ENCODE data around the gene IL31RA.

IL31RA gene

DNA sequence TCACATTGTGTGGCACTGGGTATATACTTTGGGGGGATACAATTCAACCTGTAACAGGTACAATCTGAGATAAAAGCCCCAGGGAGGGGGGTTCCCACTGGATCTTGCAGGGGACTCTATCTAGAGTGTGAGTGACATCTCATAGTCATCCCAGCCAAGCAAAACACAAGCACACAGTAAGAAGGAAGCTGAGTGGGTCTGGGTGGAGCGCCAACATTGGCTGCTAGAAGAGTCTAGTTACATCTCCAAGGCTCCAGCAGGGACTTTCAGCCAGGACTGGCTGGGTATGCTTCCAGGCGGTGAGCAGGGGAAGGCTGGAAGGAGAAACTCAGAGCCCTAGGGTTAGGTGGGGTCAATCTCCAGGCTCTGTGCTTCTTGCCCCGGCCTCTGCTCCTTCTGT lies 53.0 kb downstream of the IL31RA start:
- DNase-seq, result no peak

DNA sequence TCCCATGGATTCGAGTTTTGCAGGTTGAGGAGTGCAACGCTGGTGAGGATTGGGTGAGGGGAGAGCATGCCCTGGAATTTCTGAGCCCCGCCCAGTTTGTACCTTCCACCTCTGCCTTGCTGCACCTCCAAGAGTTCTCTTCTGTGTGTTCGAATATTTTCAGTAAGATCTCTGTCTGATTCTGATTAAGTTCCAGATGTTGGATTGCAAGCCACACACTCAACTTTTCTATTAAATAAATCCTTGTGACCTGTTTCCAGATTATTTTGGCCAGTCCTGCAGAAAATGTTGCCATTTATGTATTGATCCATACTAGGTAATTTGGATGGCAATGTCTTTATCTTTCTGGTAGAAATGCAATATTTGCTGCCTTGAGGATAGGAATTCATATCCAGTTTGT lies 54.1 kb downstream of the IL31RA start:
- no peak for DNase-seq

DNA sequence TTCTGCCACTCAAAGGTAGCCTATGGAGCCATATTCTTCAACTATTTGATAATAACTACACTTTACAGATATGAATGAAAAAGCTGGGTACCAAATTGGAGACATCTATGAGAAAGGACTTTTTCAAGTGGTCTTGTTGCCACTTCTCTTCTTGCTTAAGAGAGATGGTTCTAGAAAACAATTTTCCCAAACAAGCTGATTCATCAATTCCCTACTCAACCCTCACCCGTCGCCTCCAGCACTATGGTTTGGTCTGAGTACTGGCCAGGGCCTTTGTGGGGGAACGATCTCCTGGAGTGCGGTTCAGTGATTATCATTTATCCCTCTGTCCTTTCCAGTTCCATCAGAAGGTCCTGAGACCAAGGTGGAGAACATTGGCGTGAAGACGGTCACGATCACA lies 56.8 kb downstream of the IL31RA start:
- DNase-seq, result no peak

DNA sequence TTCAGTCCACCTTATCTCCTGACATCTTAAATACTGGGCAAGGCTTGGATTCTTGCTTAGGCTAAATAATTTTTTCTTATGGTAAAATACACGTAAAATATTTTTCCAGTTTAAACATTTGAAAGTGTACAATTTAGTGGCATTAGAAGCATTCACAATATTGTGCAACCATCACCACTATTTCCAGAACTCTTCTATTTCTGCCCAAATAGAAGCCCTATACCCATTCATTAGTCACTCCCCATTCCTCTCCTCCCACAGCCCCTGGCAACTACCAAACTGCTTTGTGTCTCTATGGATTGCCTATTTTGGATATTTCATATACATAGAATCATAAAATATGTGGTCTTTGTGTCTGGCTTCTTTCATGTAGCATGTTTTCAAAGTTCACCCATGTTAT lies 57.6 kb downstream of the IL31RA start:
- DNase-seq, result no peak

DNA sequence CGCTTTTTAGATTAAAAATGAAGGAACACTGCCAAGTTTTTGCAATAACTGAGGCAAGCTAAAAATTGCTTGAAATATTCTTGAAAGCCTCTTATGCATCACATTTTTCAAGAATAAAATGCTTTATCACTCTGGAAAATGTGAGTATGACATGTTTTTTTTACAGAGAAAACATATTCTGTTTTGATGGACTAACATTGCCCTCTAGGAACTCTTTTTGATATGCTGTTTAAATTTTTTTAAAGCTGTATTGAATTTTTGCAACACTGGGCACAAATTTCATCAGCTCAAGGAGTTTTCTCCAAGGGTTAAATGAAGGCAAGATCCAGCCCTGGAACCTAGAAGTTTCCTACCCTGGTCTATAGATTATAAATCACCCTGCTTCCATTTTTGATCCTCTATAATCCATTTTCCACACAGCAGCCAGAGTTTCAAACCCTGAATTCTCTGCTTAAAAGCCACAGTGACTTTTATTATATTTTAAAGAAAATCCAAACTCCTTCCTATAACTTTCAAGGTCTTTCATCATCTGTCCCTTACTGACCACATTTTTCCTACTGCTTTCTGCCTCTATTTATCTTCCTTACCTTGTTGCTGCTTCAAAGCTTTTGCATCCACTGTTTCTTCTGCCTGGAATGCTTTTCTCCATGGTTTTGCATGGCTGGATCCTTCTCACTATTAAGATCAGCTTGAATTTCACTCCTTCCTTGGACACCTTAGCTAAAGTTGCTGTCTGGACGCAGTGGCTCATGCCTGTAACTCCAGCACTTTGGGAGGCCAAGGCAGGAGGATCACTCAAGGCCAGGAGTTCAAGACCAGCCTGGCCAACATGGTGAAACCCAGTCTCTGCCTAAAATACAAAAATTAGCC lies 60.9 kb downstream of the IL31RA start:
- no peak for DNase-seq

DNA sequence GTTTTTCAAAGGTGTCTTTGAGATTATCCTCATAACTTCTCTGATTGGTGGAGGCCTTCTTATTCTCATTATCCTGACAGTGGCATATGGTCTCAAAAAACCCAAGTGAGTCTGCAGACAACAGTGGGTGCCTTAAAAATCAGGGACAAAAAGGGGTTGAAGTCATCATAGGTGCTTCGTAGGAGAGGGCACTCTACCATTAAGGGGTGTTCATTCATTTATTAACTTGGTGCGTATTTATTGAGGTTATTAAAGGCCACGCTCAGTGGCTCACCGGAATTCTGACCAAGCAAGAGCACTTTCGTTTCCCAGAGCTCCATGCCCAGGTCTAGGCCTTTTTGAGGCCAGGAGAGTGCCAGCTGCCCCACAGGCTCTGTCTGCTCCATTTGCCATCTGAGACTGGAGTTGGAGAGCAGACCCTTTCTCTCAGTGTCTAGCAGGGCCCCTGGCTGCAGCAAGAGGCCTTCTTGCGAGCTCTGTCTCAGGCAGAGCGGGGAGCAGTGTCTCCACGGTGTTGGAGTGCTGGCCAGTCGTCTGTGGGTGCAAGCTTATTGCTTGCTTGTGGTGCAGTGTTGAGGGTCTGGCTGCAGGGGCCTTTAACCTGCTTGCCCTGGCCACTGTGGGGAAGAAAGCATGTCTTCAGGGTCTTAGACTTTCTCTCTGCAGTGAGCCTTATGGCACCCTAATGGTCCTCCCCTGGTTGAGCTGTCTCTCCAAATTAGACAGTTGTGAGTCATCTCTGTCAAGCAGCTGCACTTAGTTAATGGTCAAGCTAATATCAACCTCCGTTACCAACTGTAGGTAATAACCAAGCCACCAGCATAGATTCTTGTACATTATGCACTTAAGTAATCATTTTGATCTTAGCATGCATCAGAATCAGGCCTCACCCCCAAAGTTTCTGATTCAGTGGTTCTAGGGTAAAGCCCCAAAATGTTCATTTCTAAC lies 62.6 kb downstream of the IL31RA start:
- no peak for DNase-seq

DNA sequence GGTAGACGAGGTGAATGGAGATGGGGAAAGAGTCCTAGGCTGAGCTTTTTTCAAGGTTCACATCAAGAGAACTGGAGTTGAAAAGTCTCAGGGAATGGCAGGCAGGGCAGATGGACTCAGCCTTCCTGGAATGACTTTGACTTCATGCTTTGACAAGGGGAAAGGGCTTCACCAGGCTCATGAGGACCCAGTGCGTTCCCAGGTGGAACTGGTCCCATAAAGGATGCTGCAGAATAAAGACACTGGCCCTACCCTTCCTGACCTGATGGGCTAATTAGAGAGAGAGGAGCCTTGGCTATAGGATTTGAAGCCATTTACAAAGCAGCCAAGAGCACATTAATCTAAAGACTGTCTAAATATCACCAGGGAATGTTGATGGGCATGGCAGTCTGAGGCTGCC lies 63.8 kb downstream of the IL31RA start:
- DNase-seq, result no peak

DNA sequence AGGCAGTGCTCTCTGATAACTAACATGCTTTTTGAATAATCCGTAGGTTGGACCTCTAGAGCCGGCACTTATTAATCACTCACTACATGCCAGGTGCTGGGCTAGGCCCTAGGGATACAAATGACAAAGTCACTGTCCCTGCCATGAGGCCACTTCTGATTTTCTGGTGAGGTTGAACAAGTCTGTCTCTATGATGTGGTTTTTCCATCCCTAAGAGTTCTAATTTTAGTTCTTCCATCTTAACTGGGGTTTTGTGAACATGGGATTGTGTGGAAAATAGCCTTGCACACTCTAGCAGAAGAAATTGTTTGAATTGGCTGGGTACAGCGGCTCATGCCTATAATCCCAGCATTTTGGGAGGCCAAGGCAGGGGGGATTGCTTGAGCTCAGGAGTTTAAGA lies 64.6 kb downstream of the IL31RA start:
- DNase-seq, result no peak

DNA sequence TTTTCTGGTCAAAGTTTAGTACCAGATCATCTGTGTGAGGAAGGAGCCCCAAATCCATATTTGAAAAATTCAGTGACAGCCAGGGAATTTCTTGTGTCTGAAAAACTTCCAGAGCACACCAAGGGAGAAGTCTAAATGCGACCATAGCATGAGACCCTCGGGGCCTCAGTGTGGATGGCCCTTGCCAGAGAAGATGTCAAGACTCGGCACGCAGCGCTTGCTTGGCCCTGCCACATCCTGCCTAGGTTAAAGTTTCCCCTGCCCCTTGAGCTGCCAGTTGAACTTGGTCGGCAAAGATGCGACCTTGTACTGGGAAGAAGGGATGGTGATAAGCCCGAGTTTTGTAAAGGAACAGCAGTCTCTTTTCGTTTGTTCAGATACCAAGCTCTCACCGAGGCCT lies 65.8 kb downstream of the IL31RA start:
- no peak for DNase-seq

DNA sequence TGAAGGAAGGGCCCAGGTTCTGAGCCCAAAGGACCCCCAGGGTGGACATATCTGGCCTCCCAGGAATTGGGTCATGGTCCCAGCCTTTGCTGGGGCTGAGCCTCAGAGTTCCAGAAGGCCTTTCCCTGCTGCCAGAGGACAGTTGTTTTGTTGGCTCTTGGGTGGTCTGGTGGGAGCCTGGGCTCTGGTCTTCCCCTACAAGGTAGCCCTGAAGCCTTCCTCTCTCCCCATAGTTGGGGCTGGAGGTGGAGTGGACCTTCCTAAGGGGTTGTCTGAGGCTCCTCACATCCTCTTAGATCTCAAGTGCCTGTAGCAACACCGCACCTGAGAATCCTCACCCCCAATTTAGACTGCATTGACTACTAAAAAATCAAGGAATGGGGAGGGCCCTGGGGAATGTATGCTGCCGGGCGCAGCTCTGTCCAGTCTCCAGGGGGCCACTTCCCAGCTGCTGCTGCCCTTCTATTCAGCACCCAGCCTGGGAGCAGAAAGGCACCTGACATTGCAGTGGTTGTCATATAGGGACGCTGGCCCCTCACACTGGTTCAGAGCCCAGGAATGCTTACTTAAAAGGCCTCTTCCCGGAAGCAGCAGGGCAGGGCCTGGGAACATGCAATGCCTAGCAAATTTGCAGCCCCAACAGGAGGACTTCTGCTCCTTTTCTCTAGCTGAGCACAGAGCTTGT lies 66.4 kb downstream of the IL31RA start:
- DNase-seq, result no peak

DNA sequence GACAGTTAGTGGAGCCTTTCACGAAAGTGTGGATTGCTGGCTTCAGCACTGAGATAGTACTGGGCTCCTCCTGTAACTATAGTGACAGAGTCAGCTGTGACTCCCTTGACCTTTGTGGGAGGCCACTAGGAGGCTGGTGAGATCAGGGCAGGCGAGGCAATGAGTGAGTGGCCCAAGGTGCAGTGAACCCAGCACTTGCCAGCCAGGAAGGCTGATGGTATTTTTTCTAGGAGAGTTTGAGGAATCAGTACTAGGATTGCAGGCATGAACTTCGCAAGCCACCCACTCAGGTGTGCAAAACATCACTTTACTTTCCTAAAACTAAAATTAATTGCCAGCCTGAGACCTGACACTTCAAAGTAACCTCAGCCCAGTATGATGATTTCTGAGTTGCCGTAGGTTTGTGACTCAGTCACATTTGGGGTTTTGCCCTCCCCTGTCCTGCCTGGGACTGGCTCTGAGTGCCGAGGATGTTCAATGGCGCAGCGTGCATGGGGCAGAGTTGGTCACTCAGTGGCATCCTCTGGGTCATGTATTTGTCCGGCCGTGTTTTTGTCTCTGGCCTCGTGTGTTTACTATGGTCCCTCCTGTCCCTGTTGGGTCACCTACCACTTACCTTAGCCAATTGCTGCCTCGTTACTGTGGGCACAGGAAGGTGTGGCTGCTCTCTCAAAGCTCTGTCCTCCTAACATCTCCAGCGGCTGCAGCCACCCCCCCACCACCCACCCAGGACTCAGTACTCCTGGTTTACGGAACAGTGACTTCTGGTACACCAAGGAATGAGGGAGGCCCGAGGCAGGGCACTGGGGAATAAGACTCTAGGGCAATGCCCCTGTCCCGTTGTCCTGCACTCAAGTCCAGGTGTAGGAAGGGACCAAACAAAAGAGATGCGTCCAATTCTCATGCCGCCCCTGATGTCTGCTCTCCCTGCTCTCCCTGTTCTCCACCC lies 67.2 kb downstream of the IL31RA start:
- DNase-seq, result no peak

DNA sequence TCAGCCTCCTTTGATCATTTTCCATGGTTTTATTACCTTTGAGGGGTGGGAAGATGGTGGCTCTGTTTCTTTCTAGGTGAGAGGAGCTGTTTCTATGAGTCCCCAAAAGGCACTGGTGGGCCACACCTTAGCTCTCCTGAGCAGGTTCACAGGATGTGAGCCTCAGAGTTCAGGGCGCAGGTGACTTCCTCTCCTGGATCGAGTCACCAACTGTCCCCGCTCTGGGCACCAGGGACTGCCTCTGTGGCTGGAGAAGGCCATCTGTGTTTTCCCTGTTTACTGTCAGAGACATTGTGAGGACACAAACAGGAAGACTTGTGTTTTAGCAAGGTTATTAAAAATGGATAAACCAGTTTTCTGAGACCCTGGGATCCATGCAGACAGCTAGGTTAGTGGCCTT lies 68.5 kb downstream of the IL31RA start:
- DNase-seq, result no peak

DNA sequence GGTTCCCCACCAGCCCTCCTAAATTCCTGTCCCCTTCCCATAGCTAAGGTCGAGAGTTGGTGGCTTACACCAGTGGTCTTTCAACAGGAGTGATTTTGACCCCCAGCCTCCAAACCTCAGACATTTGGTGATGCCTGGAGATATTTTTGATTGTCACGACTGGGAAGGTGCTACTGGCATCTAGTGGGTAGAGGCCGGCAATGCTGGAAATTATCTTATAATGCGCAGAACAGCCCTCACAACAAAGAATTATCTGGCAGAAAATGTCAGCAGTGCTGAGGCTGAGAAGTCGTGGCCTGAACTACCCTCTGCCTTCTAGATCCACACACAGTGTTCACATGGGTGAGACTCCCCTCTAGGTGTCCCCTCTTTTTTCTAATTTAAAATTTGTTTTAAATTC lies 69.6 kb downstream of the IL31RA start:
- DNase-seq, result no peak

DNA sequence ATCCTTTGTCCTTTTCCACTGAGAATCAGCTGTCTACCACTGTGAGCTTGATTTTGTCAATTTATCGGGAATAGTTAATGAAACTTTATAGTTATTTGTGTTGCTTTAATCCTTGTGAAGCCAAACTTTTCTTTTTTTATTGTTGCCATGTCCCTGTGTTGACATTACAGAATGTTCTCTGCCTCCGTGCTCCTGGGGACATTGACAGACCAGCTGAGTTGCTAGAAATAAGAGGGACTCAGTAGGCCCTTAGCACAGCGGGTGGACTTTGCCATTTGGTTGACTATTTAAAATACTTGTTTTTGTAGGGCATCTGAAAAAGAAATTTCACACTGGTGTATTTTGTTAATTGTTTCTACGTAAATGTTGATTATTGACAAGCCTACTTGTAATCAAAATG lies 70.5 kb downstream of the IL31RA start:
- no peak for DNase-seq

DNA sequence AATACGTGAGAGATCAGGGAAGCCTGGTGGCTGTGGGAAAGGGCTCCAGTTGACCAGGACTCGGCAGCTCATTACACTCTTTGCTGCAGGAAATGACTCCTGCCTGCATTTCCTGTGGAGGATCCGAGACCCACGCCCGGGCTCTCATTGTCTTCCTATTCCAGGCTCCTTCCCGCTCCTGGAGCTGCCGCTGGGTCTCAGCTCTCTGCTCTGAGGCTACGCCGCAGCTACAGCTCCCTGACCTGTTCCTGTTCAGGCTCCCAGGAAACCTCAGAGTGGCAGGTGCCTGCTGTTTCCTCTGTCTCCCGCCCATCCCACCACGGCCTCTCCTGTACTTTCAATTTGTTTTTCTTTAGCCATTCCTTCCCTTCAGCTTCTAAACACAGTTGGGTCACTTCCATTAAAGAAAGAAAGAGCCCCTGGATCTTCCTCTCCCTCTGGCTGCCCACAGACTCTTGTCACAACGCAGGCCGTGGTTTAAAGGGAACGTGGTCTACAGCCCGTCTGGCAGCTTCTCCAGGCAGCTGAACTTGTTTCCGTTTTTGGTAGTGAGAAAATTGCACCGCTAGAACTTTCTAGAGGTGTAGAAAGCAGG lies 72.1 kb downstream of the IL31RA start:
- no peak for DNase-seq

DNA sequence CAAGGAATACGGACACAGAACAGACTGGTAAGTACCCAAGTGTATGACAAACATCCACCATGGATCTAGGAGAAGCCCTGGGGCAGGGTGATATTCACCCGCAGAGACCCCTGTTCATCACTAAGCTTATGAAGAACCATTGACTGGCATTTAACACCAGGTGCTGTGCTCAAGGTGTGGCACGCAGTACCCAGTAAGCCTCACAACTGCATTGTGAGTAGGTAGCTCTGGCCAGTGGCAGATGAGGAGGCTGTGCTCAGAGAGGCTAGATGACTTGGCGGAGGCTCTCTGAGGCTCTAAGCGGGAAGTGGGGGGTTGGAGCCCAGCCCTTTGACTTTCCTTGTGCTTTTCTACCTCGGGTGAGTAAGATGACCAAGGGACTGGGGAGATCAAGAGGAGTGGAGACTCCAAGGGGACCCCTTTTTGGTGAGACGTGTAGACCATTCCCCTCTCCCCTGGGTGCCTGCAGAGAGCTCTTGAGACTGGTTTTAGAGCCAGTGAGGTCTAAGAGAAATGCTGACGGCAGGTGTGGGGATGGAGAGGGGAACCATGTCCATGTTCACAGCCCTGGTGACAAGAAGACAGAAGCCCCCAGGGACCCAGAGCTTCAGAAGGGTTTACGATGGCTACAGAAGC lies 72.8 kb downstream of the IL31RA start:
- no peak for DNase-seq

DNA sequence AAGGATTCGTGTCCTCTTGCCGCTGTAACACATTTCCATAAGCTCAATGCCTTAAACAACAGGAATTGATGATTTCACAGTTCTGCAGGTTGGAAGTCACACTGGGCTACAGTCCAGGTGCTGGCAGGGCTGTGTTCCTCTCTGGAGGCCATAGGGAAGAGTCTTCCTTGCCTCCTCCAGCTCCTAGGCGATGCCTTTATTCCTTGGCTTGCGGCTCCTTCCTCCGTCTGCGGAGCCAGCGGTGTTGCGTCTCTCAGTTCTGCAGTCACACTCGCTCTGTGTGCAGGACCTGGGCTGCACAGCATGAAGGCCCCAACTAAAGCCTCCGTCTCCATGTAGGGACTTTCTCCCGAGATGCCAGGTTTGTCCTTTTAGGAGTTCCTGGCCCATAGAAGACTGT lies 73.6 kb downstream of the IL31RA start:
- no peak for DNase-seq

DNA sequence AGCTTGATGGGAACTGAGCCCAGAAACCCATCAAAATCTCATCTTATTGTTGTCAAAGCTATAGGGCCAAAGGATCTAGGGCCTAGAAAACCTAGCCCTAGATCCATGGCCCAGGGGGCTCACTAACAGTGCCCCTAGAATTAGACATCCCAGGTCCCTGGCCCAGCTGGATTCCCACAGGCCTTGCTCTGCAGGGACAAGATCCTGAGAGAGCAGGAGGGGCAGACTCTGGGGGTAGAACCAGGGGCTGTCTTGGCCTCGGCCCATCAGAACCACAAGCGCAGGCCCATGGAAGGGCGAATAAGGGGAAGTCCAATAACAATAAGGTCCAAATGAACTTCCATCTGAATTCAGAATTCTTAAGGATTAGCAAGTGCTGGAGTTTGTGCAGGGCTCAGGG lies 74.0 kb downstream of the IL31RA start:
- no peak for DNase-seq

DNA sequence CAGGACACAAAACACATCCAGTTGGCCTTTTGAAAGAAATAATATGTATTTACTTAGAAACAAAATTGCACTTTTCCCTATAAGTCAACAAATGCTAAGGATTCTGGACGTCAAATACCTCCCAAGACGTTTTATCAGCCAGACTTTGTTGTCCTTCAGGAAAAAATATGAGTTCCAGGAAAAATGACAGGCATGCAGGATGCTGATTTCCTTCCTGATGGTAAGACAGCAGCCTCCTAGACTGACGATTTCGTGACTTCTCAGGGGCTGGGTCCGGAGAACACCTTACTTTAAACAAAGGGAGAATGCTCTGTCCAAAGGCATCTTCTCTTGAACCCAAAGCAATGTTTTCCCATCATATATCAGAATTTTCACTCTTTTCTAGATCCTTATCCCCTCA lies 74.6 kb downstream of the IL31RA start:
- no peak for DNase-seq

DNA sequence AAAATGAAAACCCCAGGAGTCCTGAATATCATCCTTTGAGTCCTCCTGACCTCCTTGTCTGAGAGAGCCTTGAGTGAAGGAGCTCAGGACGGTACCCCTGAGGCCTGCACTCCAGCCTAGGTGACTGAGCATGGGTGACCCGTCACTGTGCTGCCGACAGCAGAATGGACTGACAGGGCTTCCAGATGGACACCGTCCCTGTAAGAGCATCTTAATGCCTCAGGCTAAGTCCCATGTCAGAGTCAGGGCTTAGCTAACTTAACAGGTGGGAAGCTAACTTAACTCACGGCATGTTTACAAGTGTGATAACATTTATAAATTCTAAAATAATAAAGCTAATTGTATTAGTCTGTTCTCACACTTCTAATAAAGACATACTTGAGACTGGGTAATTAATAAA lies 75.3 kb downstream of the IL31RA start:
- DNase-seq, result no peak
